K562 (cell line): Measurements from ENCODE around the gene DDX50. TPM values are rescaled to one million over a fixed set of nuclear protein-coding genes. Genes with fewer than 3 reads are reported as not detected.
A peak's percentile ranks its signal among the peaks of the same experiment; 100 is the strongest.

Experiments
- ATF1 ChIP-seq, 2 experiments: fragments of 450-650 bp in 1 of 2; IDR thresholded peaks; 2 replicates each; pipeline ENCODE4 v1.6.1; 2016; ENCODE audit warnings: missing compliant biosample characterization in 1 of 2, missing genetic modification characterization in 1 of 2
- FOXK2 ChIP-seq, 2 experiments: fragments of 450-650 bp; IDR thresholded peaks in 1 of 2; conservative IDR thresholded peaks in 1 of 2; 2 replicates each; pipeline ENCODE4 v1.6.1; 2016; ENCODE audit warnings: low read depth in 2 of 2, mild to moderate bottlenecking in 1 of 2
- KAT7 ChIP-seq: sonication (generic); formaldehyde crosslinking; IDR thresholded peaks from 2 replicates; pipeline ENCODE4 v1.8.0; 2022; ENCODE audit warnings: missing genetic modification reagents, mild to moderate bottlenecking, borderline replicate concordance
- LARP7 ChIP-seq: fragments of 450-650 bp; IDR thresholded peaks from 2 replicates; pipeline ENCODE4 v1.6.1; 2016
- PHTF2 ChIP-seq: fragments of 250-450 bp; sonication (Bioruptor Pico); IDR thresholded peaks from 2 replicates; pipeline ENCODE4 v1.5.0; 2021; ENCODE audit warnings: mild to moderate bottlenecking
- POLR2AphosphoS2 ChIP-seq: IDR thresholded peaks from 2 replicates; pipeline ENCODE4 v1.6.1; 2012; ENCODE audit warnings: low read length, improper control_type of control experiment
- SMARCB1 ChIP-seq: IDR thresholded peaks from 2 replicates; pipeline ENCODE4 v1.6.1; 2011; ENCODE audit warnings: improper control_type of control experiment, low read depth; ENCODE audit not compliant: insufficient read length
- SUPT5H ChIP-seq: fragments of 450-650 bp; IDR thresholded peaks from 2 replicates; pipeline ENCODE4 v1.6.1; 2016
- TAF1 ChIP-seq: IDR thresholded peaks from 2 replicates; pipeline ENCODE4 v1.6.1; 2011; ENCODE audit warnings: mild to moderate bottlenecking, low read length, moderate library complexity; ENCODE audit not compliant: insufficient read depth, control insufficient read depth, severe bottlenecking; ENCODE audit errors: extremely low read depth
- ZBTB33 ChIP-seq: sonication (generic); formaldehyde crosslinking; IDR thresholded peaks from 2 replicates; pipeline ENCODE4 v1.8.1; 2023; ENCODE audit warnings: mild to moderate bottlenecking, missing genetic modification reagents
- ZNF24 ChIP-seq: fragments of 450-650 bp; IDR thresholded peaks from 2 replicates; pipeline ENCODE4 v1.6.1; 2016
- ZNF3 ChIP-seq: fragments of 250-450 bp; sonication (Bioruptor Pico); IDR thresholded peaks from 2 replicates; pipeline ENCODE4 v1.5.0; 2021; ENCODE audit warnings: mild to moderate bottlenecking, moderate library complexity
- ZNF592 ChIP-seq: fragments of 450-650 bp; IDR thresholded peaks from 2 replicates; pipeline ENCODE4 v1.6.1; 2017; ENCODE audit warnings: antibody characterized with exemption, mild to moderate bottlenecking
- polyA plus RNA-seq, 8 experiments: library from polyadenylated mRNA; depleted of rRNA in 4 of 8; stranded (reverse) in 5 of 8; unstranded in 3 of 8; fragments of >200 nt; fragmentation: Nextera tagmentation in 2 of 8; fragmentation: Illumina TruSeq in 1 of 8; extraction: Ambion mirVana in 2 of 8; extraction: Trizol in 1 of 8; gene quantifications; 2 replicates each; pipeline versions ENCODE4 v1.2.1 to v1.2.3, GENCODE V29; 2011 to 2014; ENCODE audit warnings: inconsistent platforms in 1 of 8, missing spikeins in 1 of 8
- total RNA-seq, 7 experiments: library from RNA; depleted of rRNA in 6 of 7; stranded (reverse); fragments of >200 nt in 6 of 7; fragmentation: Illumina TruSeq in 2 of 7; extraction: Trizol in 2 of 7; gene quantifications; 2 replicates each; pipeline versions ENCODE4 v1.2.1 to v1.2.3, GENCODE V29; 2011 to 2021; ENCODE audit warnings: low replicate concordance in 1 of 7
- TF ChIP-seq, protein P1 (sequence below), 2 experiments: fragments of 450-650 bp in 1 of 2; sonication (generic) in 1 of 2; formaldehyde crosslinking; conservative IDR thresholded peaks; 2 replicates each; pipeline versions ENCODE4 v1.4.0 to v1.8.1; 2020 to 2022; ENCODE audit warnings: mild to moderate bottlenecking in 1 of 2, missing genetic modification reagents in 1 of 2
- TF ChIP-seq, protein P2 (sequence below): fragments of 250-450 bp; sonication (Bioruptor Pico); IDR thresholded peaks from 2 replicates; pipeline ENCODE4 v1.5.0; 2021; ENCODE audit warnings: mild to moderate bottlenecking, moderate library complexity

DDX50 gene
- total and polyA plus RNA-seq, 9 of the 15 experiments (the other 6 are each of a cell fraction or from before 2014, with no cell fraction given), result 36.7 to 86.8 (median 57.4) TPM

DNA sequence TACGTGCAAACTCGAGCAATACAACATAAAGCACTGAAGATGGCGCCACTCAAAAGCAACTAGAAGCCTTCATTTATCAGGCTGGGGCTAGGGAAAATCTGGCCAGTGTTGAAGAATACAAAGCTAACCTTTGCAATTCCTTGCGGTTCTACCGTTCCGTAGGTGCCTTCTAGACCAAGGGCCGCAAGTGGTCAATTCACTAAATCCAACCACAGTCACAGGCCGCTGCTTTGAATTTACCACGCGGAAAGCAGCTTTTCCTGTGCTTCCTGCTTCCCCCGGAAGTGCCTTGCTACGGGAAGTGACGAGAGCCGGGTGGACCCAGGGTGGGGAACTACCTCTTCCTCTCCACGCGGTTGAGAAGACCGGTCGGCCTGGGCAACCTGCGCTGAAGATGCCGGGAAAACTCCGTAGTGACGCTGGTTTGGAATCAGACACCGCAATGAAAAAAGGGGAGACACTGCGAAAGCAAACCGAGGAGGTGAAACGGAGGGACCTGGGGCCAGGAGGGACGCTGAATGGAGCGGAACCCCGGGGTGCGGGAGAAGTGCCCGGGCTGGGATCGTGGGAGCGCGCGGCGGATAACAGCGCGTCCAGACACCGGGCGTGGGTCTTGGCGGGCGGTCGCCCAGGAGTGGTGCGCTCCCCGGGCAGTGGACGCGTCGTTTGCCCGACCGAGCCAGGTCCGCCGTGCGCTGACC lies 54.9 kb downstream of the DDX50 start, which contains the start of gene DDX21 (continued):
- TF ChIP-seq, protein P1, sequence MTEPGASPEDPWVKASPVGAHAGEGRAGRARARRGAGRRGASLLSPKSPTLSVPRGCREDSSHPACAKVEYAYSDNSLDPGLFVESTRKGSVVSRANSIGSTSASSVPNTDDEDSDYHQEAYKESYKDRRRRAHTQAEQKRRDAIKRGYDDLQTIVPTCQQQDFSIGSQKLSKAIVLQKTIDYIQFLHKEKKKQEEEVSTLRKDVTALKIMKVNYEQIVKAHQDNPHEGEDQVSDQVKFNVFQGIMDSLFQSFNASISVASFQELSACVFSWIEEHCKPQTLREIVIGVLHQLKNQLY (CRISPR knock-in tag; conservative IDR thresholded peaks at IDR 0.05), result peak in 1 of 2 experiments; percentile 76; a peak in 1 of 4 replicates
- peak; percentile 93 to 95 for TF ChIP-seq FOXK2 (conservative IDR thresholded peaks at IDR 0.05 in 1 of 2, IDR thresholded peaks at IDR 0.05 in 1 of 2; ENCODE audit: low read depth in 2 of 2)
- peak; percentile 88 for TF ChIP-seq TAF1
- TF ChIP-seq ATF1 (CRISPR knock-in tag; IDR thresholded peaks at IDR 0.05), result no peak; the same call in 1 of the 2 replicates
- TF ChIP-seq ATF1 (tag; IDR thresholded peaks at IDR 0.05), result peak; percentile 97
- TF ChIP-seq LARP7, result no peak; the same call in 1 of the 2 replicates
- TF ChIP-seq SMARCB1, result no peak
- TF ChIP-seq SUPT5H, result peak; percentile 98
- TF ChIP-seq ZNF592, result peak; percentile 85
- TF ChIP-seq ZBTB33 (CRISPR knock-in tag), result peak; percentile 68
- no peak for TF ChIP-seq POLR2AphosphoS2
- no peak for TF ChIP-seq PHTF2 (CRISPR knock-in tag)
- TF ChIP-seq KAT7, result peak; percentile 68; the same call in 1 of the 2 replicates
- TF ChIP-seq, protein P2, sequence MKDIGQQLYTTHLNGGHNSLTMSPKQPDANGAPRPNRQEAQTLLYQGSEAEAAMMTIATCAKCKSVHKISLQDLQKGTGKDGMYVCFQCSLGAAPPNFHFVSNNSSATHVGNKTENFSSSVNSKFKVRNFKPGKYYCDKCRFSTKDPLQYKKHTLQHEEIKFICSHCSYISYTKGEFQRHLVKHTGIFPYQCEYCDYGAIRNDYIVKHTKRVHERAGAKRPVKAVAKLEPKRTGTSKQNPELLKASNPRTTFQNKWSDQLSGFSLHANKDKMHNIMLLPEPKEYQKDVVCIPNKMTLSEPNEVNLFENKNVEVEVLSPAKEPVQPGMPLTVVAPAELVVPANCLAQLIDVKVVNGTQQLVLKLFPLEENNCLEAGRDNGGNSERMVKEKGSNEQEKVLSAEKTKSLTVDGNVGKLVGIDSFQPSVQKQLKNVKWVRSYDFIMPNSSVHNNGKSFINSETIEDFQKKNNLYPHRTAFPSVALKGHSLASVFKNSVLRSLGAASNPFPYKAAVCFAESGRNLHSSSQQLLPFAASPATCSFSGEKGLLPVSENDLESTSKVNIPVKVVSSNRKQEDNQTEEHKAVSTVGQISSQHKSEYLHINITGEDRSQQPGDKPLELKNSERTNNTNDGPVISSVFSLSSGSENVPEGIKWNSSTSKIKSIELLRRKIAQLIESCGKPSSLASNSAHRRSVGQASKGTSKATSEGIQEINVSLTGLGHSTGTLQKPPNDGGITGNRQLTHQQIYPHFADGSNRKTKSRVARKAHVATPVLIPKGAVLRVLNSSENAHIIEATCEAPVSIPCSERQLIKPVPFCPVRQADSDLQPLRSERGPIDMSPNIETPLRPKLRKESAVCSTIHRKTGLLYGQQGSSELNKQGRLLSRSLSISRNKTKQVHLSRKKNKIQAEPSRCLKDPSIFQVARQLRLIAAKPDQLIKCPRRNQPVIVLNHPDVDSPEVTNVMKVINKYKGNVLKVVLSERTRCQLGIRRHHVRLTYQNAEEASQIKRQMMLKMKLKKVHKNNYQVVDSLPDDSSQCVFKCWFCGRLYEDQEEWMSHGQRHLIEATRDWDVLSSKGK (CRISPR knock-in tag), result no peak
- TF ChIP-seq ZNF24, result peak; percentile 11; the same call in 1 of the 2 replicates
- TF ChIP-seq ZNF3 (CRISPR knock-in tag), result no peak
